ENCODE data around the gene CCDC175.

Gene CCDC175

DNA sequence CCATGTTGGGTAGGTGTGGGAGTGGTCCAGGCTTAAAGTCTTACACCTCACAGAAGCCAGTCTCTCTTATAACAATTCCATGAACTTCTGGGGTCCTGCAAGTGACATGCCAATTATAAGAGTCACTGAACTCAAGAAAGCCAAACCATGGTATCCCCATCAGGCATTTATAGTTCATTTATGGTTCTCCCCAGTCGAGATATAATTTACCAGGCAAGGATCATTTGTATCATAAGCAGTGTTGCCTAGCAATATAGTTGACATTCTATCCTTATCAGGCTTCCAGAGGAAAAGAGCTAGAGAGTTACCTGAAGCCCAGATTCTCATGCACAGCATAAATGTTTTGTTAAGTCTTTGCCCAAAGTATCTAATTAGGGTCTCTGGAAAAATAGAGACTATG, 84.2 kb downstream of the CCDC175 start:
- Histone ChIP-seq H3F3A (ENCODE audit: control insufficient read depth, insufficient read depth) (no peaks in the 10 kb centered on the region), H3K9me2 (replicated peaks; ENCODE audit: control insufficient read depth, low read length) (no peaks in the 10 kb centered on the region), H3K4me2 (ENCODE audit: low read length) (no peak overlapping the region), H3K27ac (ENCODE audit: low read depth, low read length) (no peak overlapping the region), H3K79me2 (ENCODE audit: control insufficient read depth, low read length) (0 out of 2 replicates have a peak, but pooled peaks cover 2% of the 10 kb centered on the region), H3K4me3 (ENCODE audit: low read length) (no peak overlapping the region), H3K9me3 (ENCODE audit: control insufficient read depth, insufficient read depth, low read length) (no peaks in the 10 kb centered on the region), H3K36me3 (ENCODE audit: control insufficient read depth, low read length) (peaks cover 73% of the 10 kb centered on the region), H4K20me1 (ENCODE audit: control insufficient read depth, insufficient read depth, low read depth, low read length) (no peaks in the 10 kb centered on the region), H3K27me3 (ENCODE audit: control insufficient read depth, low read length) (no peaks in the 10 kb centered on the region), H3K4me1 (ENCODE audit: control insufficient read depth, low read length) (no peaks in the 10 kb centered on the region)
- TF ChIP-seq EZH2phosphoT487 (IDR thresholded peaks at IDR 0.05; ENCODE audit: borderline replicate concordance, low read length), result no peak
- TF ChIP-seq, protein P1, sequence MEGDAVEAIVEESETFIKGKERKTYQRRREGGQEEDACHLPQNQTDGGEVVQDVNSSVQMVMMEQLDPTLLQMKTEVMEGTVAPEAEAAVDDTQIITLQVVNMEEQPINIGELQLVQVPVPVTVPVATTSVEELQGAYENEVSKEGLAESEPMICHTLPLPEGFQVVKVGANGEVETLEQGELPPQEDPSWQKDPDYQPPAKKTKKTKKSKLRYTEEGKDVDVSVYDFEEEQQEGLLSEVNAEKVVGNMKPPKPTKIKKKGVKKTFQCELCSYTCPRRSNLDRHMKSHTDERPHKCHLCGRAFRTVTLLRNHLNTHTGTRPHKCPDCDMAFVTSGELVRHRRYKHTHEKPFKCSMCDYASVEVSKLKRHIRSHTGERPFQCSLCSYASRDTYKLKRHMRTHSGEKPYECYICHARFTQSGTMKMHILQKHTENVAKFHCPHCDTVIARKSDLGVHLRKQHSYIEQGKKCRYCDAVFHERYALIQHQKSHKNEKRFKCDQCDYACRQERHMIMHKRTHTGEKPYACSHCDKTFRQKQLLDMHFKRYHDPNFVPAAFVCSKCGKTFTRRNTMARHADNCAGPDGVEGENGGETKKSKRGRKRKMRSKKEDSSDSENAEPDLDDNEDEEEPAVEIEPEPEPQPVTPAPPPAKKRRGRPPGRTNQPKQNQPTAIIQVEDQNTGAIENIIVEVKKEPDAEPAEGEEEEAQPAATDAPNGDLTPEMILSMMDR (IDR thresholded peaks at IDR 0.05; ENCODE audit: low read depth, low read length, poor library complexity, severe bottlenecking), result no peak

DNA sequence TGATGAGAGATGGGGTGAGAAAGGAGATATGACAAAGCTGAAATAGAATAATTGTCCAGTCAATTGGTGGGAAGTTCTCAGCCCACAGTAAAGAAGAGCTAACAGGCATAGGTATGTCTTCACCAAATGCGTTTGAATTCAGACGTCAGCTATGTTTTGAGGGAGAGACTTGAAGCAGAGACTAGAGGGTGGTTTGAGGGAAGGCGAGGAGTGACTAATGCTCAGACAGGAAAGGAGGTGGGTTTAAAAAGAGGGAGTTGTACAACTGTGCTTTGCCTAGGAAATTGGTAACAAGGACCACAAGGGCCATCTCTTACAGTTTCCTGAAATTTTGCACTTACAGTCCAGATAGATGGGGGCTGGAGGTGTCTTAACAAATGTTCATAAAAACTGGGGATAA, 85.9 kb downstream of the CCDC175 start:
- Histone ChIP-seq H3K4me2 (ENCODE audit: low read length) (no peak overlapping the region), H3K9me2 (replicated peaks; ENCODE audit: control insufficient read depth, low read length) (no peaks in the 10 kb centered on the region), H4K20me1 (ENCODE audit: control insufficient read depth, insufficient read depth, low read depth, low read length) (no peaks in the 10 kb centered on the region), H3K36me3 (ENCODE audit: control insufficient read depth, low read length) (peaks cover 68% of the 10 kb centered on the region), H3K4me3 (ENCODE audit: low read length) (no peak overlapping the region), H3K9me3 (ENCODE audit: control insufficient read depth, insufficient read depth, low read length) (no peaks in the 10 kb centered on the region), H3F3A (ENCODE audit: control insufficient read depth, insufficient read depth) (no peaks in the 10 kb centered on the region), H3K27ac (ENCODE audit: low read depth, low read length) (no peak overlapping the region), H3K79me2 (ENCODE audit: control insufficient read depth, low read length) (peaks cover 11% of the 10 kb centered on the region), H3K4me1 (ENCODE audit: control insufficient read depth, low read length) (peaks cover 8% of the 10 kb centered on the region), H3K27me3 (ENCODE audit: control insufficient read depth, low read length) (no peaks in the 10 kb centered on the region)
- TF ChIP-seq, protein P1 (IDR thresholded peaks at IDR 0.05; ENCODE audit: low read depth, low read length, poor library complexity, severe bottlenecking), result no peak
- TF ChIP-seq EZH2phosphoT487 (IDR thresholded peaks at IDR 0.05; ENCODE audit: borderline replicate concordance, low read length), result no peak

DNA sequence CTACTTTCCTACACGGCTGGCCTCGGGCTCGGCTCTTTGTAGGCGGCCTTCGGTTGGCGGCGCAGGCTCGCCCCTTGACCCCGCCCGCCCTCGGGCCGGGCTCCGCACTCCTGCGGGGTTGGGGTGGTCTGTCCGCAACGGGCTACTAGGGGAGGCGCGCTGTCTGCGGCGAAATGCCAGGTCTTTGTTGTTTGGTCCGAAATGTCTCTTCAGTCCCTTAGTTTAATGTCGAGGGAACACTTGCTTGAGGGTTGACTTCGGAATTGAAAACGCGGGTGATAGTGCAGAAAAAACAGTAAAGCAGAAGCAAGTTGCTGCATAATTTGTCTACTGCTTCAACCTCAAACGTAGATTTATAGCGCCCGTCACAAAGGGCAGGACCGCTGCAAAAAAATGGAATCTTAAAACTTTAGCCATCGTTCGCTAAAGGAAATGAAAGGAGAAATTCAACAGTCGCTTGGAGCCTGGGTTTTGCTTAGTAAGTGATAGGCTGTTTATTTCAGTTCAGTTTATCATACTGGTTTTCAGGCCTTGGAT, 91.9 kb downstream of the CCDC175 start:
- H3K4me3 ChIP-seq (ENCODE audit: low read length), result peak overlapping the region; percentile 83
- H3K9me3 ChIP-seq (ENCODE audit: control insufficient read depth, insufficient read depth, low read length), result no peaks in the 10 kb centered on the region
- TF ChIP-seq, protein P1 (IDR thresholded peaks at IDR 0.05; ENCODE audit: low read depth, low read length, poor library complexity, severe bottlenecking), result no peak
- TF ChIP-seq EZH2phosphoT487 (IDR thresholded peaks at IDR 0.05; ENCODE audit: borderline replicate concordance, low read length), result no peak
- H4K20me1 ChIP-seq (ENCODE audit: control insufficient read depth, insufficient read depth, low read depth, low read length), result no peaks in the 10 kb centered on the region
- H3K27me3 ChIP-seq (ENCODE audit: control insufficient read depth, low read length), result no peaks in the 10 kb centered on the region
- H3K79me2 ChIP-seq (ENCODE audit: control insufficient read depth, low read length), result peaks cover 59% of the 10 kb centered on the region
- H3K9me2 ChIP-seq (replicated peaks; ENCODE audit: control insufficient read depth, low read length), result no peaks in the 10 kb centered on the region
- H3K36me3 ChIP-seq (ENCODE audit: control insufficient read depth, low read length), result peaks cover 40% of the 10 kb centered on the region
- H3K27ac ChIP-seq (ENCODE audit: low read depth, low read length), result peak overlapping the region; percentile 30; the same call in 1 of the 2 replicates
- H3F3A ChIP-seq (ENCODE audit: control insufficient read depth, insufficient read depth), result no peaks in the 10 kb centered on the region
- H3K4me2 ChIP-seq (ENCODE audit: low read length), result peak overlapping the region; percentile 79
- H3K4me1 ChIP-seq (ENCODE audit: control insufficient read depth, low read length), result peaks cover 45% of the 10 kb centered on the region

All from DOHH2 (cell line).